A204.1 (cell line): Measurements from ENCODE around the gene PDLIM7.
"Not testable (repeated sequence)": the region's sequence is repeated elsewhere in the genome, so short reads cannot be mapped to it uniquely, and the experiment has no call there.

ENCODE experiments used
- FAIRE-seq: peaks from 2 replicates; lab custom pipeline; 2012; peaks lifted over from hg19 to GRCh38; lab: Jason Lieb, UNC

PDLIM7 gene

GRCh38 chr5:177490311-177490991 is 7.0 kb downstream of the PDLIM7 start:
- no peak for FAIRE-seq

GRCh38 chr5:177489119-177489716 is 8.2 kb downstream of the PDLIM7 start:
- no peak for FAIRE-seq

GRCh38 chr5:177487975-177488374 is 9.4 kb downstream of the PDLIM7 start:
- FAIRE-seq: no peak

- FAIRE-seq: no peak
Measured at GRCh38 chr5:177487144-177487543, 10.3 kb downstream of the PDLIM7 start.

- no peak for FAIRE-seq
Measured at GRCh38 chr5:177486256-177486655, 11.1 kb downstream of the PDLIM7 start.

GRCh38 chr5:177485753-177486152 is 11.7 kb downstream of the PDLIM7 start:
- FAIRE-seq: not testable (repeated sequence)

GRCh38 chr5:177484902-177485549 is 12.4 kb downstream of the PDLIM7 start:
- no peak for FAIRE-seq

- no peak for FAIRE-seq
Measured at GRCh38 chr5:177483994-177484901, 13.2 kb downstream of the PDLIM7 start.

- no peak for FAIRE-seq
Measured at GRCh38 chr5:177483042-177483441, 14.4 kb downstream of the PDLIM7 start.

GRCh38 chr5:177482359-177482795 is 15.0 kb downstream of the PDLIM7 start:
- no peak for FAIRE-seq

- no peak for FAIRE-seq
Measured at GRCh38 chr5:177479774-177480173, 17.6 kb downstream of the PDLIM7 start.

GRCh38 chr5:177478711-177479646 is 18.4 kb downstream of the PDLIM7 start:
- no peak for FAIRE-seq

- no peak for FAIRE-seq
Measured at GRCh38 chr5:177477701-177478477, 19.5 kb downstream of the PDLIM7 start.

- FAIRE-seq: no peak
Measured at GRCh38 chr5:177476531-177477233, 20.7 kb downstream of the PDLIM7 start.

GRCh38 chr5:177475563-177476427 is 21.6 kb downstream of the PDLIM7 start:
- no peak for FAIRE-seq

- no peak for FAIRE-seq
Measured at GRCh38 chr5:177474846-177475562, 22.4 kb downstream of the PDLIM7 start.

- FAIRE-seq: no peak
Measured at GRCh38 chr5:177474002-177474476, 23.4 kb downstream of the PDLIM7 start.

GRCh38 chr5:177473443-177474001 is 23.9 kb downstream of the PDLIM7 start, which contains the start of gene DBN1:
DBN1 (minus strand) TSS chr5:177473634; CDS start chr5:177473521, 113 bp downstream.
- FAIRE-seq: no peak
